ENCODE measurements around the gene SLC12A7. TPM values are rescaled to one million over a fixed set of nuclear protein-coding genes. Genes with fewer than 3 reads are reported as not detected.

The SLC12A7 gene
- total and polyA plus RNA-seq, 9 of the 15 experiments (the other 6 are each of a cell fraction or from before 2014, with no cell fraction given), result 0.01 to 3.1 (median 0.56) TPM

DNA sequence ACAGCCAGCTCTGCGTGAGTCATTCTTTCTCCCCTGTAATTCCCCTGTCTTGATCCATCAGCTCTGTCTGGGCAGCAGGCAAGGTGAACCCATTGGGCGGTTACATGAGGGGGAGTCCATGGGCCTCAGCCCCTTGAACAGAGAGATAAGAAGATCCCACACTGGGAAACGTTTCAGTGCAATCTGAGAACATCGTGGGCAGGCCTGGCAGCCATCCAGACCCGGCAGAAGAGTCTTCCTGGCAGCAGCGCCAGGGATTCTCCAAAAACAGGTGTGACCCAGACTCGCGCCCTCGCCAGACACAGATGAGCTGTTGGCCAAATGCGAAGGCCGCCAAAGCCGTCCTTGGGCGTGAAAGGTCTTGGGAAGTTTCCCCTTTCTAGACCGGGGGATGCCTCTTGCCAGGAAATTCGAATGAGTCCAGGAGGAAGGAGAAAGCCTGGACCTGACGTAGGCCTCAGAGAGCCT lies 6.4 kb upstream of the SLC12A7 start (continued):
- TF ChIP-seq, protein P1, sequence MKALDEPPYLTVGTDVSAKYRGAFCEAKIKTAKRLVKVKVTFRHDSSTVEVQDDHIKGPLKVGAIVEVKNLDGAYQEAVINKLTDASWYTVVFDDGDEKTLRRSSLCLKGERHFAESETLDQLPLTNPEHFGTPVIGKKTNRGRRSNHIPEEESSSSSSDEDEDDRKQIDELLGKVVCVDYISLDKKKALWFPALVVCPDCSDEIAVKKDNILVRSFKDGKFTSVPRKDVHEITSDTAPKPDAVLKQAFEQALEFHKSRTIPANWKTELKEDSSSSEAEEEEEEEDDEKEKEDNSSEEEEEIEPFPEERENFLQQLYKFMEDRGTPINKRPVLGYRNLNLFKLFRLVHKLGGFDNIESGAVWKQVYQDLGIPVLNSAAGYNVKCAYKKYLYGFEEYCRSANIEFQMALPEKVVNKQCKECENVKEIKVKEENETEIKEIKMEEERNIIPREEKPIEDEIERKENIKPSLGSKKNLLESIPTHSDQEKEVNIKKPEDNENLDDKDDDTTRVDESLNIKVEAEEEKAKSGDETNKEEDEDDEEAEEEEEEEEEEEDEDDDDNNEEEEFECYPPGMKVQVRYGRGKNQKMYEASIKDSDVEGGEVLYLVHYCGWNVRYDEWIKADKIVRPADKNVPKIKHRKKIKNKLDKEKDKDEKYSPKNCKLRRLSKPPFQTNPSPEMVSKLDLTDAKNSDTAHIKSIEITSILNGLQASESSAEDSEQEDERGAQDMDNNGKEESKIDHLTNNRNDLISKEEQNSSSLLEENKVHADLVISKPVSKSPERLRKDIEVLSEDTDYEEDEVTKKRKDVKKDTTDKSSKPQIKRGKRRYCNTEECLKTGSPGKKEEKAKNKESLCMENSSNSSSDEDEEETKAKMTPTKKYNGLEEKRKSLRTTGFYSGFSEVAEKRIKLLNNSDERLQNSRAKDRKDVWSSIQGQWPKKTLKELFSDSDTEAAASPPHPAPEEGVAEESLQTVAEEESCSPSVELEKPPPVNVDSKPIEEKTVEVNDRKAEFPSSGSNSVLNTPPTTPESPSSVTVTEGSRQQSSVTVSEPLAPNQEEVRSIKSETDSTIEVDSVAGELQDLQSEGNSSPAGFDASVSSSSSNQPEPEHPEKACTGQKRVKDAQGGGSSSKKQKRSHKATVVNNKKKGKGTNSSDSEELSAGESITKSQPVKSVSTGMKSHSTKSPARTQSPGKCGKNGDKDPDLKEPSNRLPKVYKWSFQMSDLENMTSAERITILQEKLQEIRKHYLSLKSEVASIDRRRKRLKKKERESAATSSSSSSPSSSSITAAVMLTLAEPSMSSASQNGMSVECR (CRISPR knock-in tag; IDR thresholded peaks at IDR 0.05), result peak; percentile 26; the same call in 1 of the 2 replicates
- peak; percentile 3 for TF ChIP-seq ZFP36 (IDR thresholded peaks at IDR 0.05; ENCODE audit: low read depth, low read length, partially characterized antibody)
- peak; percentile 83 for TF ChIP-seq JUND (IDR thresholded peaks at IDR 0.05; ENCODE audit: borderline replicate concordance, low read depth, low read length)
- no peak; the same call in 2 of the 3 replicates for TF ChIP-seq JUND (tag; IDR thresholded peaks at IDR 0.05; ENCODE audit: borderline replicate concordance, low read depth, low read length)
- TF ChIP-seq GATA2 (CRISPR knock-in tag; IDR thresholded peaks at IDR 0.05), result peak; percentile 35; the same call in 1 of the 2 replicates
- no peak for TF ChIP-seq BMI1 (IDR thresholded peaks at IDR 0.05; ENCODE audit: low read length)
- TF ChIP-seq POLR2H (tag; IDR thresholded peaks at IDR 0.05; ENCODE audit: low read depth), result no peak
- peak; percentile 23; the same call in 1 of the 2 replicates for TF ChIP-seq ZNF263 (CRISPR knock-in tag; IDR thresholded peaks at IDR 0.05; ENCODE audit: borderline replicate concordance)
- peak; percentile 12; the same call in 1 of the 2 replicates for TF ChIP-seq PHF8 (IDR thresholded peaks at IDR 0.05; ENCODE audit: borderline replicate concordance, low read length)
- TF ChIP-seq SAP30 (IDR thresholded peaks at IDR 0.05; ENCODE audit: borderline replicate concordance, insufficient read depth, low read depth, low read length, poor library complexity, severe bottlenecking), result peak; percentile 44
- TF ChIP-seq ETS1 (conservative IDR thresholded peaks at IDR 0.05; ENCODE audit: control insufficient read depth, low read depth, low read length), result no peak
- TF ChIP-seq MEIS2 (IDR thresholded peaks at IDR 0.05; ENCODE audit: partially characterized antibody), result peak; percentile 22

All from K562 (cell line).